HG02852 (cell line): ENCODE results near the gene APOL4.
"Not testable (repeated sequence)": the region's sequence is repeated elsewhere in the genome, so short reads cannot be mapped to it uniquely, and the experiment has no call there.

ENCODE experiments used
- ATAC-seq: cut with Tn5 transposase; IDR thresholded peaks from one replicate; pipeline ENCODE4 v1.9.1; 2021; ENCODE audit warnings: mild to moderate bottlenecking, moderate library complexity; ENCODE audit not compliant: unreplicated experiment

The APOL4 gene

GRCh38 chr22:36208914-36209313 lies 7.3 kb upstream of the APOL4 start:
- no peak for ATAC-seq

GRCh38 chr22:36208162-36208765 lies 6.7 kb upstream of the APOL4 start:
- no peak for ATAC-seq

- ATAC-seq = no peak
These were observed 4.6 kb upstream of the APOL4 start for GRCh38 chr22:36206255-36206654.

- ATAC-seq = not testable (repeated sequence)
These were observed 4.0 kb upstream of the APOL4 start for GRCh38 chr22:36205573-36205972.

GRCh38 chr22:36204632-36205015 lies 3.0 kb upstream of the APOL4 start:
- ATAC-seq = no peak

- no peak for ATAC-seq
These were observed 2.5 kb upstream of the APOL4 start for GRCh38 chr22:36204001-36204631.

- ATAC-seq = not testable (repeated sequence)
These were observed 1.8 kb upstream of the APOL4 start for GRCh38 chr22:36203441-36203840.

GRCh38 chr22:36202906-36203305 lies 1.3 kb upstream of the APOL4 start:
- ATAC-seq = not testable (repeated sequence)

- not testable (repeated sequence) for ATAC-seq
These were observed 584 bp downstream of the APOL4 start for GRCh38 chr22:36201025-36201424.

GRCh38 chr22:36199001-36199551 lies 2.5 kb downstream of the APOL4 start:
- no peak for ATAC-seq

GRCh38 chr22:36198536-36198935 lies 3.1 kb downstream of the APOL4 start:
- no peak for ATAC-seq

GRCh38 chr22:36197514-36198146 lies 4.0 kb downstream of the APOL4 start:
- ATAC-seq = no peak

- no peak for ATAC-seq
These were observed 4.6 kb downstream of the APOL4 start for GRCh38 chr22:36197065-36197440.

GRCh38 chr22:36196254-36197064 lies 5.2 kb downstream of the APOL4 start:
- ATAC-seq = no peak

- ATAC-seq = no peak
These were observed 6.6 kb downstream of the APOL4 start for GRCh38 chr22:36194971-36195370.

- ATAC-seq = no peak
These were observed 7.2 kb downstream of the APOL4 start for GRCh38 chr22:36194385-36194784.

- no peak for ATAC-seq
These were observed 8.0 kb downstream of the APOL4 start for GRCh38 chr22:36193577-36193976.

GRCh38 chr22:36193171-36193570 lies 8.4 kb downstream of the APOL4 start:
- no peak for ATAC-seq

GRCh38 chr22:36192542-36192941 lies 9.1 kb downstream of the APOL4 start:
- no peak for ATAC-seq

GRCh38 chr22:36191106-36191836 lies 10.3 kb downstream of the APOL4 start:
- ATAC-seq = no peak

GRCh38 chr22:36187862-36188261 lies 13.7 kb downstream of the APOL4 start:
- ATAC-seq = not testable (repeated sequence)
